IPS-NIHi11 (cell line): ENCODE results near the gene KIF26A.
A peak's percentile ranks its signal among the peaks of the same experiment; 100 is the strongest.
"Not testable (repeated sequence)": the region's sequence is repeated elsewhere in the genome, so short reads cannot be mapped to it uniquely, and the experiment has no call there.

Experiments used
- DNase-seq: peaks from one replicate; pipeline ENCODE4 v3.0.0; 2012; ENCODE audit warnings: mixed read lengths, low spot score

KIF26A gene

DNA sequence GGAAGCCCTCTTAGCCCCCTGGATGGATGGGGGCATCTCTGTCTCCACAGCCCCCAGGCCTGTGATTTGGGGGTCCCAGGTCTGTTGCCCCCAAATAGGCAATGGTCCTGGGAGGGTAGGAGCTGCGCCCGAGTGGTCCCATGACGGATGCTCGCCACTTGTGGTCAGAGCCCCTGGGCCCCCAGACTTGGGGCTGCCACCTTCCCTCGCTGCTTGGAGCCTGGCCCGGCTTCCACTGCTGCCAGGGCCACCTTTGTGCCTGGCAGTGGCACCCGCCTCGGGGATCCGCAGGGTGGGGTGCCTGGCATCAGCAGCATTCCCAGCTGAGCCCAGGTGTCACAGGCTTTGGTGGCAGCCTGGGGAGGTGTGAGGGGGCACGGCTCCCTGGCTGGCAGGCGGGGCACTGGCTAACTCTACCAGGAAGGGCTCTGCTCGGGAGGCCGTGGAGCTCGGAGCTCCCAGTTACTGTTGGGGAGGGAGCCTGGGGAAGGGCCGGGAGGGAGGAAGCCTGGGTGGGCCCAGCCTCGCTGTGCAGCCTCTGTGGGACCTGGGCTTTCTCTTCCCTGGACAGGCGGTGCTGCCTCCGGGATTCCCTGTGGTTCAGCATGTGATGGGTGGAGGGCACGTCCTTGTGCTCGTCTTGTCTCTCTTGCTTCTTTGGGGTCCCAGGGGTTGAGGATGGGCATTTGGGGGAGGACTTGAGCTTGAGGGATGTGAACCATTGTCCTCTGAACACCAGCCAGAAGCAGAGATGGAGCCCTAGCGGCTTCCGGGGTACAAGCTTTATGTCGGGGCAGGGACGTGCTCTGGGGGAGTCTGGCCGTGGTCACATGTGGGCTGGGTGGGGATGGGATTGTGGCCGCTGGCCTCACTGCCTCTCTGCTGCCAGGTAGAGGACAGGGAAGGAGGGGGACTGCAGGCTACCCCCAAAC lies 5.4 kb downstream of the KIF26A start:
- peak; percentile 3 for DNase-seq

DNA sequence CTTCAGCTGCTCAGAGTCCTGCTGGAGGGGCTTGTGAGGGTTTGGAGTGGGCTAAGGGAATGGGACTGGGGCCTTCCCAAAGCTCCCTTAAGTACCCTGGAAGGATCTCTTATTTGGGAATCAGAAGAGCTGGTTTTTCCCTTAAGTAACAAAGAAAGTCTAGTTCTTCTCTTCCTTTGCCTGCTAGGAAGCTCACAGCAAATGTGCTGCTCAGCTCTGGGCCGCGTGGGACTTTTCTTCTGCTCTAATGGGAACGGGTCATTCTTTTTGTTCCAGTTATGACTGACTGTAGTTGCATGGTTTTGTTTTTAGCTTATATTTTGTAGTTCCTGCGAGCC lies 6.0 kb downstream of the KIF26A start:
- no peak for DNase-seq

DNA sequence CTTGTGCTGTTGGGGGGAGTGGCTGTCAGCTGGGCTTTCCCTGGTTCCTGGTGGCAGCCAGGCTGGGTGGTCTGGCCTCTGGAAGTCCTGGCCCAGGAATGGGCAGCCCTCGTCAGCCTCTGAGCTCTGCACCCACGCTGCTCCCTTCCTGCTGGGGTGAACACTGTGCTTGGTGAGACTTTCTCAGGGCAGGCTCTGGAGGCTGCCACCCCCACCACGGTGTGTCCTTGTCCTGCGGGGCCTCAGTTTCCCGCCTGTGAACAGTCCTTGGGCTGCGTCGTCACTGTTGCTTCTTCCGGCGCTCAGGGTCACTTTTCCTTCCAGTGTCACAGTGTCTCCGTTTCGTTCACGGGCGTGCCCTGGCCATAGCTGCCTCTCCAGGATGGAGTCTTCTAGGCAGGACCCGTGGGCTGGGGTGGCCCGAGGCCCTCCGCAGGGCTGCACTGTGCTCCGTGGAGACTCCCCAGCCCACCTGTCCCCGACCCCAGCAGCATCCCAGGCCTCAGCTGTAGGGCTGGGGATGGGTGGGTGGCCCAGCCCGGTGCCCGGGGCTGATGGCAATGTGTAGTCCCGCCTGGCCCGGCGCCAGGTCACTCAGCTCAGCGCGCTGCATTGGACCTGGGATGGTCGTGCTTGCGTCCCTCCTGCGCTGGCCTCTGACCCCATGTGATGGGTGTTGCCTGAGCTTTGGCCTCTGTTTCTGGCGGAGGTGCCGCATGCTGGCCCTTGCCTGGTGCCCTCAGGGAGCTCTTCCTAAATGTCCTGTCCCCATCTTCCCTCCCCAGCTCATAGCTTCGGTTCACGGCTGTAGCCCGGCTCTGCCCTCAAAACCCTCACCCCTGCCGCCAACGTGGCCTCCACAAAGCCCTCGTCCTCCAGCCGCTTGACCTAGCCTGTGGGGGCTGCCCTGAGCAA lies 6.8 kb downstream of the KIF26A start:
- peak; percentile 4 for DNase-seq

DNA sequence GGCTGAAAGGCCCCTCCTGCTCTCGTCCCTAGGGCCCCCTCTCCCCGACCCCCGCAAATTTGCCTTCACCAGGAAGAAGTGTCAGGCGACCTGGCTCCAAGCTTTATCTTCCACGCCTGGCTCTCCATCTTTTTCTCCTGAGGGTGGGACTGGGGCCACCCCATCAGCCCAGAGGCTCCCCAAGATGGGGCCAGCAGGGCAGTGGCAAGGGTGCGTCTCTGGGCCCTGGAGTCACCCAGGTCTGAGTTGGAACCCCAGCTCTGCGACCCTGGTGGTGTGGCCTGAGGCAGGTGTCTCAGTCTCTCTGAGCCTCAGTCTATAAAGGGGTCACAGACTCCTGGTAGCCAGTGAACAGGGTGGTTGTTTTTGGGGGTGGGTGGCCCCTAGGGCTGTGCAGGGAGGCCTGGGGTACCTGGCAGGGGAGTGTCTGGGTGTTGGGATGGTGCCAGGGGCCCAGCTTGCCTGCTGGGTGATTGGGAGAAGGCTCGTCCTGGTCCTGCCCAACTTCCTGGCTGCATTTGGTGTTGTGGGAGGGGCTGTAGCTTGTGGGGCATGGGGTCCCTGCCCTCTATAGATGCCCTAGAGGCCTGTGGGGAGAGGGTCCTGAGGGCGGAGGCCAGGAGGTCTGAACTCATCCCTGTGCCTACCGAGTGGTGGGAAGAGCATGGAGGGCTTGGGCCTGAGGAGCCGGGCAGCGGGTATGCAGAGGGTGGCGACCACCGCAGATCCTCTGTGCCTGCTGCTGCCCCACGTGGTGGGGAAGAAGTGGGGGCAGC lies 7.6 kb downstream of the KIF26A start:
- DNase-seq, result peak; percentile 8

DNA sequence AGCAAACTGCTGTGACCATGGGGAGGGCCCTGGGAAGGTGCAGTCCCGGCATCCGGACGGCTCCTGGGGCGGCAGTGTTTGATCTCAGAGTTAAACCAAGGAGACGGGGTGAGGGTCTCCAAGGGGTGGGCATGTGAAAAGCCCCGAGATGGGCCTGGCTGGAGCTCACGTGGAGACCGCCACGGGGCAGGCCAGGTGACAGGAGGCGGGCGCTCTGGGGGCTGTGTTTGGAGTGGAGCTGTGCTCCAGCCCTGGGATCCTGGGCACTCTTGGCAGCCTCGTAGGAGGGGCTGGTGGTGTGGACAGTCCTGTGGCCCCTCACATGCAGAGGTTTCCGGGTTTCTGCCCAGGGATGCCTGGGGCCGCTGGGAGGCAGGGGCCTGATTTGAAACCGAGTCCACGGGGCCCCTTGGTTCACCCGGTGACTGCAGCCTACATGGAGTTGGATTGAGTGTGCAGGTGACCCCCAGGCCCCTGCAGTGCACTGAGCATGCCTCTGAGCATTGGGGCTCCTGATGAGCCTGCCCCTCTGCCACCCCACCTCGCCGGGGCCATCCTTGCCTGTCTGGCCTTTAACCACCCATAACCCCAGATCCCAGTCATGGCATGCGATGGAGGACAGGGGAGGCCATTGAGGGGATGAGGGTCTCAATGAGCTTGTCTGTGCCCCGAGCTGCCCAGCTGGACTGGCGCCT lies 8.4 kb downstream of the KIF26A start:
- peak; percentile 4 for DNase-seq

DNA sequence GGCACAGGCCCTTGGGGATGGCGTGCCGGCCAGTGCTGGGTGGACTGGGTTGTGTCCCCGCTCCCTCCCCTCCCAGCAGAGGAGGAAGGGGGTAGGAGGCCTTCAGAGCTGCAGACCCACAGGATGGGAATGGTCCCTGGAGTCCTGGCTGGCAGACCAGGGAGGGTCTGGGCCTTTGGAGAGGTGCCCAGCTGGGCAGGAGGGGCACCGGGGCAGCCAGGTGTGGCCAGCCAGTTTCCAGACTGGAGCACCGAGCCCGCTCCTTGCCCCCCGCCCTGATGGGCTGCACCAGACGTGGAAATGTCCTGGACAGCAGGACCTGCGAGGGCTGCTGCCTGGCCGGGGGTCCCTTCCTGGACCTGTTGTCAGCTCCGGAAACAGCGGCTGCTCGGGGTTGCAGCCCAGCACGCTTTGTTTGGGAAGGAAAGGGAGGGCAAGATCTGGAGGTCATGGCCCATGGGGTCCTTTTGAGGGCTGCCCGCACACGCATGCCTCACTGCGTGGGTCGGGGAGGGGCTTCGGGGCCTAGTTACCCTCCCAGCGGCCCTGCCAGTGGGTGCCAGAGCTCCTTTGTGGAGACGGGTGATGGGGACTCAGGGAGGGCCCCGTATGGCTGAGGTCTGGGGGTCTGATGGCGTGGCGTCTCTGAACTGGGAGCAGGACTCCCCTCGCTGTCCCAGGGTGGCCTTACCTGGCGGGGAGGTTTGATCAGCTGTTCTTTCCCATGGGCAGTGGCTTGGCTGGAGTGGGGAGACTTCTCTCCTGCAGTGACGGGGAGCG lies 9.1 kb downstream of the KIF26A start:
- peak; percentile 57 for DNase-seq

DNA sequence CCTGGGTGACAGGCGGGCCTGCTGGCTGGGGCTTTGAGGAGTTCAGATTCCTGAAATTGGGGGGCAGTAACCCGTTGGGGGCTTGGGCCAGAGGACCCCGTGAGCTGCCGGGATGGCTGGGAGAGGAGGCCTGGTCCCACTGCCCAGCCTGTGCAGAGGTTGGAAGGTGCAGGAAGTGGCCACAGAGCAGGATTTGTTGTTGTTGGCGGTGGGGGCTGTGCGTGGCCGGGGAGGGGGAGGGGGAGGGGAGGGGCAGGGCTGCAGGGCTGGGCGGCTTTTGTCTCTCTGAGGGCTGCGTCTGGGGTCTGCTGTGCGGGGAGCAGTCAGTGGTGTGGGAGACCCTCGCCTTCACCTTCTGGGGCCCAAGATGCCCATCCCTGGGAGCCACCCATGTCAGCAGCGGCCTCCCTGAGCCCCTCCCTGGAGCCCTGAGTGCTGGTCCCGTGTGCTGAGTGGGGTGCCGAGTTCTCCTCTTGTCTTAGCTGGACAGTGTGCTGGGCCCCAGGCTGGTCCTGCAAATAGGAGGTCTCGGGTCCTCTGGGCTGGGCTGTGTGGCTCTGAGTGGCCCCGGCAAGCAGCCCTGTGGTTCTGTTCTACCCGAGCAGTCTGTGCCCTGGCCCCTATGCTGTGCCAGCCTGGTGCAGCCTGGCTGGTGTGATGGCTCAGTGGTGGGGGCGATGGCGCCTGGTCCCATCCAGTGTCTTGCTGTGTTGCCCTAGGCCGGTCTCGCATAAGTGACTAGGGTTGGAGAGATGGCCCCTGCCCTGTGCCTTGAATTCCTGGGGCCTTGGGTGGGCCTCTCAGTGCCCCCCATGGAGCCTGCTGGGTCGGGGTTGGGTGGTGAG lies 10.3 kb downstream of the KIF26A start:
- DNase-seq, result peak; percentile 61

DNA sequence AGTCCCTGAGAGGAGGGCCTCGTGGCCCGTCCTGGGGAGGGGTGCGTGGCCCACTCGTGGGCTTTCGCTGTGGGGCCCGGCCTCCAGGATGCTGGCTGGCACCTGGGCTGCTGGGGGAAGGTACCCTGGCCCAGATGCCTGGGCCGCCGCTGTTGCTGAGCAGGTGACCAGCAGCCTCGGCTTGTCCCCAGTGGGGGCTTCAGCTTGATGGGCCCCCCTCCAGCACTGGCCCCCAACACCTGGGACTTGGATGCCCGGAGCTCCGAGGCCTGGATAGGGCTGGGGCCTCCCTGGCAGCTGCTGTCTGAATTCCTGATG lies 10.8 kb downstream of the KIF26A start:
- no peak for DNase-seq

DNA sequence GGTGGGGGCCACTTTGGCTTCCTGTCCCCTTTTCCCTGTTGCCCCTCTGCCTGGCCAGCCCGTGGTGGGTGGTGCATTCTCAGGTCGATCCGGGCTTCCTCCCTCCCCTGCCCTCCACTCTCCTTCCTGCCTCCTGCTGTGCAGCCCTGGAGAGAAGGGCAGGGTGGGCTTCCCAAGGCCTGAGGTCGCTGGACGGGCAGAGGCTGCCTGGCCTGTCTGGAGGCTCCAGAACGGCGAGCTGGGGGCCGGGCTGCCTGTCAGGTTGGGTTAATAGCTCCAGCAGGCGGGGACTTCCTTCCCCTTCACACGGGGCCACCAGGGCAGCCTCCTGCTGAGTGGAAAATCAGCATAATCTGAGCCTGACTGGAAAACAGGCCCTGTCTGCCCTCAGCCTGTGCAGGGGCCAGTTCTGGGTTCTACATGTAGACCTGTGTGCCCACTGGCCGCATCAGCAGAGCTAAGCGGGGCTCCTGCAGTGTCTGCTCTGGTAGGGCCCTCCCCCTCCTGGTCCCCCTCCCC lies 11.3 kb downstream of the KIF26A start:
- peak; percentile 85 for DNase-seq

DNA sequence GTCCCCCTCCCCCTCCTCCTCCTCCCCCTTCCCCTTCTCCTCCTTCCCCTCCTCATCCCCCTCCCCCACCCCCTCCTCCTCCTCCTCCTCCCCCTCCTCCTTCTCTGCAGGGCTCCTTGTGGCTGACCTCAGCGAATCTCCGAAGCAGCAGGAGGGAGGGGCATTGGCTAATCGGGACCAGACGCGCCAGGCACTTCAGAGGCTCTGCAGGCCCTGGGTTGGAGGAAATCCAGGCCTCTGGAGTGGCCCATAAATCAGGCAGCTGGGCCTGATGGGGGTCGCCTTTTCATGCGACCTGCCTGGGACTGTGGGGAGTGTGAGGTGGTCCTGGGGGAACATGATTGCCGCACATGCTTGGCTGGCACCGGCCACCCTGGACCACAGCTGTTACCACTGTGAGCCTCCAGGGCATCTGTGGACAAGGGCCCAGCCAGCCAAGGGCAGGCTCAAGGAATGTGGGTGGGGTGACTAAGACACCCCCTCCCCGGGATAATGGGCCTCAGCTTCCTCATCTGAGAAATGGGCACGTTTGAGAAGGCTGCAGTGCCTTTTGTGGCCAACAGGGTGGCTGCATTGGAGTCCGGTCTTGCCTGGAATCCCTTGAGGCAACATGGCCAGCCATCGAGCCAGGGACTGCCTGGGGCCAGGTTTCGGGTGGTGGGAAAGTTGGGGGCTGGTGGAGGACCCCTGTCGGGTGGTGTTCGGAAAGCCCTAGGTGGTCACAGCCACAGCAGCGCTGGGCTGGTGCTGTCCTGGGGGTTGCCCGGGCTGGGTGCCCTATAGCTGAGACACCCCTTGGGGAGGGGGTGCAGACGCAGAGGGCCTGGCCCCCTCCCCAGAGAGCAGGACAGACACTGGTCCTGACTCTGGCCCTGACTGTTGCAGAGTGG lies 12.0 kb downstream of the KIF26A start:
- DNase-seq, result peak; percentile 87

DNA sequence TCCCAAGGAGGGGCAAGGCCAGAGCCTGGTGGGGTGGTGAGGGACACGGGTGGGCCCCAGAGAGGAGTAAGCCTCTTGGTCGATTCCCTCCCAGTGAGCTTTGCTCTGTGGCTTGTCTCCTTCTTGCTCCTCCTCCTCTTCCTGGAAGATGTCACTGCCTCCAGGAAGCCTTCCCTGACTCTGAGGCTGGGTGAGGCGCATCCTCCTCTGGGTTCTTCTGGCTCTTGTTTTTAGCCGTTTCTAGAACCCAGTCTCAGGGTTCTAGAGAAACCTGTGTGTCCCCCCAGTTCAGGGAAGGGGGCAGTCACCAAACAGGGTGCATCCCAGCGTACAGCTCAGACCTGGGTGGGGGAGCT lies 12.6 kb downstream of the KIF26A start:
- DNase-seq, result no peak

DNA sequence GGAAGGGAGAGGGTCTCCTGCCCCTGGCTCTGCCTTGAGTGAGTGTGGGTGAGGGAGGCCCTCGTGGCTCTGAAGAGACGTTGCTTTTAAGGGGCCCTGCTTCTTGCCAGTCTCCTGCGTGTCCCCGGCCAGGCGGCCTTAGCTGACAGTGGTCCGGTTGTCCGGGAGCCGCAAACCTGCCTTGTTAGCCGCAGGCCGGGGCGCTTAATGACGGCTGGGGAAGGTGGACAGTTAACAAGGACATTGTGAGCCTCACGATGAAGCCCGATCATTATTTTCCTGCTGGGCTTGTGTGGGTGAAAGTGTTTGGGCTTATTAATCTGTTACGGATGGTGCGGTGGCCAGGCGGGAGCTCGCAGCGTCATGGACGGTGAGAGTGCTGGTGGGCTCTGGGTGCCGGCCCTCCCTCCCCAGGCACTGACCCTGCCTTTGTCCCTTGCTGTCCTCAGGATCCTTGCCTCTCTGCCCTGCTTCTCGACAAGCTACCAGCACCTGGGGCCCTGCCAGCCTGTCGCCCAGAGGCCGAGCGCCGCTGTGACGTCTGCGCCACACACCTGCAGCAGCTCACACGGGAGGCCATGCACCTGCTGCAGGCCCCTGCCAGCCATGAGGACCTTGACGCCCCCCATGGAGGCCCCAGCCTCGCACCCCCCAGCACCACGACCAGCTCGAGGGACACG lies 13.3 kb downstream of the KIF26A start:
- no peak for DNase-seq

DNA sequence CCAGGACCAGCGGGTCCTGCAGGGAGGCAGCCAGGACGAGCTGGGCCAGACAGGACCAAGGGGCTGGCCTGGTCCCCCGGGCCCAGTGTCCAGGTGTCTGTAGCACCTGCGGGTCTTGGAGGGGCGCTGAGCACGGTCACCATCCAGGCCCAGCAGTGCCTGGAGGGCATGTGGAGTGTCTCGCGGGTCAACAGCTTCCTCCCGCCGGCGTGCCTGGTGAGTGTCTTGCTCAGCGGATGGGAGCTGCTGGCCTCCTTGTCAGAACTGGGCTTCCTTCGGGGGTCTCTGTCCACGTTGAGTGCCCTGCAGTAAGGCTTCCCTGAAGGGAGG lies 13.8 kb downstream of the KIF26A start:
- no peak for DNase-seq

DNA sequence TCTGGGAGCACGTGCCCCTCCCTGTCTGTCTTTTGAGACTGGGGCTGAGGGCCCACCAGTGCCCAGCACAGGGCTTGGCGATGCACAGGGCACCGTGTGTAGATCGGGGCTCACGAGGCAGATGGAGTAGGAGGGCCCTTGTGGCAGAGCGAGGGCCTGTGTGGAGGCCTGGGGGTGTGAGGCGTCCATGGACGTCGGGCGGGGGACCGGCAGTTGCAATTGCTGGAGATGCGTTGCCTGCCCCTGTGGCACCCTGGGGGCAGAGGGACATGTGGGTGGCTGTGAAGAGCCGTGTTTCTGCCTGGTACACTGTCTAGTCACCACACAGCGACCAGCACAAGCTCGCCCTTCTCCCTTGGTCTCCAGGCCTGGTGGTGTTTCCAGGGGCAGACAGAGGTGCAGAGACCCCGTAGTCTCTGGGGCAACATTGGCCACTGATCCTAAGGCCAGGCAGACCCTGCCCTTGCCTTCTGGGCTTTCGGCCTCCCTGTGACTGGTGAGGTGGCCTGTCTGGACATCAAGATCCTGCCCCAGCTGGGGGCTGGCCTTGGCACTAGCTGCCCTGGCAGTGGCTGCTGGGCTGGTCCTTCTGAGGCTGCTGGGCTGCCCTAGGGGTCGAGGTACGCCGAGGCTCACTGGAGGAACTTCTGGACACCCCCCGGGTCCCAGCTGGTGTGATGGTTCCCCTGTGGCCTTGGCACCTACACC lies 14.5 kb downstream of the KIF26A start:
- DNase-seq, result no peak

DNA sequence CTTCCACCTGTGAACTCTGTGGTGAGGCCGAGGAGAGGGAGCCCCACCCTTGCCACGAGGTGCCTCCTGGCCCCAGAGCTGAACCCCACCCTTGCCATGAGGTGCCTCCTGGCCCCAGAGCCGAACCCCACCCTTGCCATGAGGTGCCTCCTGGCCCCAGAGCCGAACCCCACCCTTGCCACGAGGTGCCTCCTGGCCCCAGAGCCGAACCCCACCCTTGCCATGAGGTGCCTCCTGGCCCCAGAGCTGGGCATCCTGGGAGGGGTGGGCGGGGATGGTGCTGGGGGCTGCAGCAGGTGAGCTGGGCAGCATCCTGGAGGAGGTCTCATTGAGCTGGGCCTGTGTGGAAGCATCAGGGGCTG lies 15.0 kb downstream of the KIF26A start:
- DNase-seq, result not testable (repeated sequence)

DNA sequence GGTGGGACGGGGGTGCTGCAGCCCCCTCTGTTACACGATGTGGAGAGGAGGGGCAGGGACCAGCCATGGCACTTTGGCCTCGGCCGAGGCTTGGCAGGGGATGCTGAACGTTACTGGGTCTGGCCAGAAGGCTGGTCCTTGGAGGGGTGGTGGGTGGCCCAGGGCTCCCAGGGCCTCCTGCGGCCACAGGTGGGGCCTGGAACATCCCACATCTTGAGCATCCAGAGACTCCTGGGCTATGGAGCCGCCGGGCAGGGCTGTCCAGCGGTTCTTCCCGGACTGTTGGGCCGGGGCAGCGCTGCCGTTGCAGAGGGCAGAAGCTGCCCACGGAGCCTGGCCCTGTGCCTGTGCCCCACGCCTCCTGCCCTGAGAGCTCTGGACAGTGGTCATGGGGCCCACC lies 15.9 kb downstream of the KIF26A start:
- no peak for DNase-seq

DNA sequence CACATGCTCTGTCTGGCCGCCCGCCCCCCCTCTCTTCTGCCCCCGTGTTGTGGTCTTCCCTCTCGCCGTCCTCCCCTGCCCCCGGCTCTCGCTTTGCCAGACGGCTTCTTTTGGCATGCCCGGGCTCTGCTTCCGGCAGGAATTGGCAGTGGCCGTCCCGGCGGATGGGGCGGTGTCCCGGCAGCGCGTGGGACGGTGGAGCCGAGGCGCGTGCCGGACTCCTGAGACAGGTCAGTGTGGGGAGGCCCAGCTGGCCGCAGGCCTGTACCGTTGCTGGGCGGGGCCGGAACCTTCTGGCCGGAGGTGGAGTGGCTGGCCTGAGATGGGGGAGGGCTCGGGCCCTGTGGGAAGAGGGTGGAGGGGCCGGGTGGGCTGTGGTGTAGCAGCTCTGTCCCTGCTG lies 17.1 kb downstream of the KIF26A start:
- DNase-seq, result no peak

DNA sequence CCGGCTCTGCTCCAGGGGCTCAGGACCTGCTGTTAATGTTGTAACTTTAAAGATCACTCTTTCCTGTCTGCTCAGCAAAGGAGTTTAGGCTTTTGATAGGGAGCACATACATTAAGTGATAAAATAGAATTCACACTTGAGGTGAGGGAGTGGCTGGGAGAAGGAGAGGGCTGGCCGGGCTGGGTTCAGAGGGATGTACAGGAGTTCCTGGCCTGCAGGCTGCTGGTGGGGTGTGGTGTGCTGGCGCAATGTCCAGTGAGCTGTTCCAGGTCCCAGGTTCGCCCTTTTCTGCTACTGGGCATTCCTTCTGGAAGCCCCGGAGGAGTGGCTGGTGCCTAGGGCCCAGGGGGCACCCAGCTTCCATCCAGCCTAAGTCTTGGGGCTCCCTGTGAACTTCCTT lies 17.8 kb downstream of the KIF26A start:
- no peak for DNase-seq
